Amniotic stem cell (primary cell): Measurements from ENCODE around the gene DMBT1.
"Not testable (repeated sequence)": the region's sequence is repeated elsewhere in the genome, so short reads cannot be mapped to it uniquely, and the experiment has no call there.

Experiments used
- DNase-seq: peaks from one replicate; lab custom pipeline; 2025; lab: John Stamatoyannopoulos, UW

Gene DMBT1

DNA sequence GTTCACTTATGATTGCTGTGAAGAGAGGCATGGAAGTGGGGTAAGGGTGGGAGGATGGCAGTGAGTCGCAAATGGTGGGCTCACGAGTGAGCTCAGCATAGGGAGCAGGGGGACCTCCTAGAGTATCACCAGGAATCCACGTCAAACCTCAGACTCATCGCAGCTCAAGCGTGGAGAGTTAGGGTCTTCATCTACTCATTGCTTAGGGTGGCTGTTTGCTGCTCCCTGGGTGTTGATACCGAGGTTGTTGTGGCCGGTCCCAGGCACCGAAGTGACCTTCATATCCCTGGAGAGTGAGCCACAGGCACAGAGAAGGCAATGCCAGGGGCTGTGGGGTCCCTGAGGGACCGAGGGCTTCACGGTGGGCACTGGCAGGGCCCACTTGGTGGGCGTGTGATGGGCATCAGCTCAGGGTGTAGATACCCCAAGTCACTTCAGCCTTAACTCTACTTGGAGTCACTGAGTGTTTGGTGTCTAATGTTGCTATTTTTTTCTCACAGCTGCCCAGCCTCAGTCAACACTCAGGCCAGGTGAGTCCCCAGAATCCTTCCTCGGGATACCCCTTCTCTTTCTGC, 16.8 kb downstream of the DMBT1 start:
- DNase-seq: no peak

DNA sequence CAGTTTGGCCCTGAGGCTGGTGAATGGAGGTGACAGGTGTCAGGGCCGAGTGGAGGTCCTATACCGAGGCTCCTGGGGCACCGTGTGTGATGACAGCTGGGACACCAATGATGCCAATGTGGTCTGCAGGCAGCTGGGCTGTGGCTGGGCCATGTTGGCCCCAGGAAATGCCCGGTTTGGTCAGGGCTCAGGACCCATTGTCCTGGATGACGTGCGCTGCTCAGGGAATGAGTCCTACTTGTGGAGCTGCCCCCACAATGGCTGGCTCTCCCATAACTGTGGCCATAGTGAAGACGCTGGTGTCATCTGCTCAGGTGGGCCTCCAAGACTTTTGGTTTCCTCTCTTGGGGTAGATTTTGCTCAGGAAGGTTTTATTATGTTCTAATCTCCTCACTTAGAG, 25.5 kb downstream of the DMBT1 start:
- not testable (repeated sequence) for DNase-seq

DNA sequence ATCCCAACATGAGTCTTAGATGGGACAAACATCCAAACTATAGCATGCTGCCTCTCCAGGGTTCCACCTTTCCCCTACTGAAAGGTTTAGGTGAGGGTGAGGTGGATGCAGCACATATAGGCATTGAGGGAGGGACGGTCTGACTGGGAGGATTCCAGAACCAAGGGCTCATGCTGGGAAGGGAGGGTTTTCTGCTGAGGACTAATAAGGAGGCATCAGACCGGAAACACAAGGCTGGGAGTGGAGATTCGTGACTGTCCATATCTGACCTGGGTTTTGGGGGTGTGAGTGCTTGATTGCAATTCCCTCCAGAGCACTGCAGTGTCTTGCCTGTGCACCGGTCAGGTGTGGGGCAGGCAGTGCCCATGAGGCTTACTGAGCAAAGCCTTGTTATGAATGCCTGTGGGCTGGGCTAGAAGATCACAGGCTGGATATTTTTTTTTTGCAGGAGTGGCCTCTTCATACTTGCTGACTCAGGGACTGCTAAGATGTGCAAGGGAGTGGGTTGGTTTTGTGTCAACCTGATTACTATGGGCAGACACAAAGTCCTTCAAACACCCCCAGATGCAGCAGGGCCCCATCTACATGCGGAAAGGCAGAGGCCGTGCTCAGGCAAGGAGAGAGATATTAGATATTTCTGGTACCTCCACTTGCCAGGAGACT, 26.7 kb downstream of the DMBT1 start:
- no peak for DNase-seq

DNA sequence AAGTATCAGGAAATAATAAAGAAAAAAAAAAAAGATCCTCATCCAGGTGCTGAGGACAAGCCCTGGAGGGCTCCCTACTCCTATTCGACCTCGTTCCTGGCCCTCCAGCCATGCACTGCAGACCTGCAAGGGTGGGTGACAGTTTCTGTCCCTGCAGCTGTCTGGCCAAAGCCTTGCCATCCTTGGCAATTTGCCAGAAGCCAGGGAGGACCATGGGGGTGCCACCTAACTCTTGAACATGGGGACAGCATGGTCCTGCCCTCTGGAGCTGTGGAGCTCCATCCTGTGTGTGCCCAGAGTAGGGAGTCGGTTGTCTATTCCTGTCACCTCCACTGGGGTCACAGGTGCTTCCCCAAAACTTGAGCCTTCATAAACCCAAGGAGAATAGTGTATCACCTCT, 27.8 kb downstream of the DMBT1 start:
- no peak for DNase-seq

DNA sequence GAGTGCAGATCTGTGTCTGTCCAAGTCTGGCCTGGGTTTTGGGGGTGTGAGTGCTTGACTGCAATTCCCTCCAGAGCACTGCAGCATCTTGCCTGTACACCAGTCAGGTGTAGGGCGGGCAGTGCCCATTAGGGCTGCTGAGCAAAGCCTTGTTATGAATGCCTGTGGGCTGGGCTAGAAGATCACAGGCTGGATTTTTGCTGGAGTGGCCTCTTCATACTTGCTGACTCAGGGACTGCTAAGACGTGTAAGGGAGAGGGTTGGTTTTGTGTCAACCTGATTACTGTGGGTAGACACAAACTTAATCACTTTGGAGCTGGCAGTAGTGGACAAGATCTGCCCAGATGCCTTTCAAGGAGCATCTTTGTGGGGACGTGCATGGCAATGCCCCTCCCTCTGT, 29.6 kb downstream of the DMBT1 start:
- no peak for DNase-seq

DNA sequence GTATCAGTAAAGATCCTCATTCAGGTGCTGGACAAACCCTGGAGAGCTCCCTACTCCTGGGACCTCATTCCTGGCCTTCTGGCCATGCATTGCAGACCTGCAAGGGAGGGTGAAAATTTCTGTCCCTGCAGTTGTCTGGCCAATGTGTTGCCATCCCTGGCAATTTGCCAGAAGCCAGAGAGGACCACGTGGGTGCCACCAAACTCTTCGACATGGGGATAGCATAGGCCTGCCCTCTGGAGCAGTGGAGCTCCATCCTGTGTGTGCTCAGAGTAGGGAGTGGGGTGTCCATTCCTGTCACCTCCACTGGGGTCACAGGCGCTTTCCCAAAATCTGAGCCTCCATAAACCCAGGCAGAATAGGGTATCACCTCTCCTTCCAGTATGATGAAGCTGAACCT, 31.2 kb downstream of the DMBT1 start:
- no peak for DNase-seq

DNA sequence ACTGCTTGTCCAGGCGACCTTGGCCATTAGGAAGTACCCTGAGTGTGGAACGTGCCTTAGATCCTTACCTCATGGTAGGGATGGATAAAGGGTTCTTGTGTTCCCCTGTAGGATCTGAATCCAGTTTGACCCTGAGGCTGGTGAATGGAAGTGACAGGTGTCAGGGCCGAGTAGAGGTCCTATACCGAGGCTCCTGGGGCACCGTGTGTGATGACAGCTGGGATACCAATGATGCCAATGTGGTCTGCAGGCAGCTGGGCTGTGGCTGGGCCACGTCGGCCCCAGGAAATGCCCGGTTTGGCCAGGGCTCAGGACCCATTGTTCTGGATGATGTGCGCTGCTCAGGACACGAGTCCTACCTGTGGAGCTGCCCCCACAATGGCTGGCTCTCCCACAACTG, 31.6 kb downstream of the DMBT1 start:
- DNase-seq: no peak

DNA sequence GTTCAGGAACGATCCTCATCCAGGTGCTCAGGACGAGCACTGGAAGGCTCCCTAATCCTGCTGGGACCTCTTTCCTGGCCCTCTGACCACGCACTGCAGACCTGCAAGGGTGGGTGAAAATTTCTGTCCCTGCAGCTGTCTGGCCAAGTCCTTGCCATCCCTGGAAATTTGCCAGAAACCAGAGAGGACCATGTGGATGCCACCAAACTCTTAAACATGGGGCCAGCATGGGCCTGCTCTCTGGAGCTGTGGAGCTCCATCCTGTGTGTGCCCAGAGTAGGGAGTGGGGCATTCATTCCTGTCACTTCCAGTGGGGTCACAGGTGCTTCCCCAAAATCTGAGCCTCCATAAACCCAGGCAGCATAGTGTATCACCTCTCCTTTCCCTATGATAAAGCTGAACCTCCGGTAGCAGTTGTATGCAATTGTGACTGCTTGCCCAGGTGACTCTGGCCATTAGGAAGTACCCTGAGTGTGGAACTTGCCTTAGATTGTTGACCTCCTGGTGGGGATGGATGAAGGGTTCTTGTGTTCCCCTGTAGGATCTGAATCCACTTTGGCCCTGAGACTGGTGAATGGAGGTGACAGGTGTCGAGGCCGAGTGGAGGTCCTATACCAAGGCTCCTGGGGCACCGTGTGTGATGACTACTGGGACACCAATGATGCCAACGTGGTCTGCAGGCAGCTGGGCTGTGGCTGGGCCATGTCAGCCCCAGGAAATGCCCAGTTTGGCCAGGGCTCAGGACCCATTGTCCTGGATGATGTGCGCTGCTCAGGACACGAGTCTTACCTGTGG, 57.1 kb downstream of the DMBT1 start:
- DNase-seq: no peak

DNA sequence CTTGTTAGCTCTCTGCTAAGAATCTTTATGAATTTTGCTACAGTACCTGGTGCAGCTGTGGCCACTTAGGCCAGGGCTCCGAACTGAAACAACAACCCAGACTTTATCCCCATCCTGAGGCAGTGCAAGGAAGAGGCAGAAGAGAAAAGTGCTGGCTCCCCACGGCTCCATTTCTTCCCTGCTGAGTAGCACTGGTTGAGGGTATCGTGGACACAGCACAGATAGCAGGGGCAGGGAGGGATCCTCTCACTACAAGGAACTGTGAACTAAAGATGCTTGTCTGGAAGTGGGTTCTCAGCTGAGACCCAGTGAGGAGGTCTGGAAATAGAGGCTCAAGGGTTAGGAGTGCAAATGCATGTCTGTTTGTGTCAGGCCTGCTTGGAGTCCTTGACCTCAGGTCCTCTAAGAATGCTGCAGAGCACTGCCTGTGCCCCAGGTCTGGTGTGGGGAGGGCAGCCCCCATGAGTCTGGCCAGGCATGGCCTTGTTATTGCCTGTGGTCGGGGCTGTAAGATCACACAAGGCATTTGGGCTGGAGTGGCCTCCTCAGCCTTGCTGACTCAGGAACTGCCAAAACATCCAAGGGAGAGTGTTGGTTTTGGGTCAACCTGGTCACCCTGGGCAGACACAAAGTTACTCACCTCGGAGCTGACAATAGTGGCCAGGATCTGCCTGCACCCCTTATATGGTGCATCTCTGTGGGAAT, 58.1 kb downstream of the DMBT1 start:
- no peak for DNase-seq

DNA sequence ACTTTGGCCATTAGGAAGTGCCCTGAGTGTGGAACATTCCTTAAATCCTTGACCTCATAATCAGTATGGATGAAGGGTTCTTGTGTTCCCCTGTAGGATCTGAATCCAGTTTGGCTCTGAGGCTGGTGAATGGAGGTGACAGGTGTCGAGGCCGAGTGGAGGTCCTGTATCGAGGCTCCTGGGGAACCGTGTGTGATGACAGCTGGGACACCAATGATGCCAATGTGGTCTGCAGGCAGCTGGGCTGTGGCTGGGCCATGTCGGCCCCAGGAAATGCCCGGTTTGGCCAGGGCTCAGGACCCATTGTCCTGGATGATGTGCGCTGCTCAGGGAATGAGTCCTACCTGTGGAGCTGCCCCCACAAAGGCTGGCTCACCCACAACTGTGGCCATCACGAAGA, 60.4 kb downstream of the DMBT1 start:
- DNase-seq: not testable (repeated sequence)

DNA sequence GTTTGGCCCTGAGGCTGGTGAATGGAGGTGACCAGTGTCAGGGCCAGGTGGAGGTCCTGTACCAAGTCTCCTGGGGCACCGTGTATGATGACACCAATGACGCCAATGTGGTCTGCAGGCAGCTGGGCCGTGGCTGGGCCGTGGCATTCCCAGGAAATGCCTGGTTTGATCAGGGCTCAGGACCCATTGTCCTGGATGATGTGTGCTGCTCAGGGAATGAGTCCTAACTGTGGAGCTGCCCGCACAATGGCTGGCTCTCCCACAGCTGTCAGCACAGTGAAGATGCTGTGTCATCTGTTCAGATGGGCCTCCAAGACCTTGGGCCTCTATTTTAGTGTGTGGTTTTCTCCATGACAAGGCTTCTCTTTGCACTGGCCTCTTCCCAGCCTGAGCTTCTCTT, 64.0 kb downstream of the DMBT1 start:
- no peak for DNase-seq

DNA sequence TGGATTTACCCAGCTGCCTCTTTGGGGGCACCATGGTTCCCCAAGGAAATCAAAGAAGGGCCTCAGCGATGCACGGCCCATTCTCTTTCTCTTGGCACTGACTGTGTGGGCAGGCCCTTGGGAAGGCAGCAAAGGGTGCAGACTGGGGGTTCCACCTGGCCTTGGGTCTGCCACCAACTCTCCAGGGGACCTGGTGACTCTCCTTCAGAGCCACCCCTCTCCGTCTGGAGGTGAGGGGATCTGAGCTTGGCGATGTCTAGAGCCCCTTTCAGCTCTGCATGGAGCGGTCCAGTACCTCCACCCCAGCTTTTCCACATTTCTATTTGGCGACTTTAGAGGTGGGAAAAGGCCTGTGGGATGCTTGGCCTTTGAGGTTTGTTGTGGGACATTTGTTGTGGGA, 70.0 kb downstream of the DMBT1 start:
- no peak for DNase-seq

DNA sequence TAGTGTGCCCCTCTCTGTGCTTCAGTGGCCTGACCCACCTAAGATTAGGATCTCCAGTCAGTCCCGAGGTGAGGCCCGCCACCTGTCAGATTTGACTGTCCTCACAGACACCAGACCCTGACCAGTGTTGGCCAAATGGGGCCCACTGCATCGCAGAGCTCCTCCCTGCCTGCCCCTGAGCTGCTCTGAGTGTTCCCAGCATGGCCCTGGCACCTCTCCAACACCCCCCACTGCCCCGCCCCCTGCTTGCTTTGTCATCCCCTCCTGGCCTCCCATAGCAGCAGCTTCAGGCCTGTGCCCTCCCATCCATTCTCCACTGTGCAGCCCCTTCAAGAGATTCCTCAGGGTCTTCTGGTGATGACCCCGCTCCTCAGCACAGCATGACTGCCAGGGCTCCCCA, 71.5 kb downstream of the DMBT1 start:
- no peak for DNase-seq

DNA sequence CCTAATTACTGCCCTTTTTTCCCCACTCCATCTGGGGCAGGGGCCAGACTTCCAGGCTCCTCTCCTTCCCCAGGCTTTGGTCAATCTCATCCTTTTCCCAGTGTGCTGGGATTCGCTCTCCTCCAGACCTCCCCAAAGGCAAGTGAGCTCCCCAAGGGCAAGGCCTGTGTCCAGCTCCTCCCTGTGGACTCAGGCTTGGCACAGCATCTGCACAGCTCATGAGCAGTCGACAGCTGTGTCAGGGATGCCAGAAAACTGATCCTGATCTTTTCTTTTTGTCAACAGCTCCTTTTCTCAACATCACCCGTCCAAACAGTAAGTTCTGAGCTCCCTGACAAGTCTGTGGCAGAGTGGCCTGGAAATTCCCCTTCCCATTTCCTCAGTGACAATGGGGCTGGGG, 72.0 kb downstream of the DMBT1 start:
- DNase-seq: no peak

DNA sequence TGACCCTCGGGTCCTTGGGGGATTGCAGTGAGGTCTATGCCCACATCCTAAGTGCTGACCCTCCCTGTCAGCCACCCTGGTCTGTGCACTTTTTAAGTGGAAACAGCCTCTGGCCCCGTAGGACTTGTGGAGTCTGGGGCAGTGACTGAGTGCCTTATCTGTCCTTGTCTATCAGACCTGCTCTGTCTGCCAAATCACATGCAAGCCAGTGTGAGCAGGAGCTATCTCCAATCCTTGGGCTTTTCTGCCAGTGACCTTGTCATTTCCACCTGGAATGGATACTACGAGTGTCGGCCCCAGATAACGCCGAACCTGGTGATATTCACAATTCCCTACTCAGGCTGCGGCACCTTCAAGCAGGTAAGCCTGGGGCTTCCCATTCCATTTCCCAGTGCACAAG, 76.4 kb downstream of the DMBT1 start:
- DNase-seq: no peak

DNA sequence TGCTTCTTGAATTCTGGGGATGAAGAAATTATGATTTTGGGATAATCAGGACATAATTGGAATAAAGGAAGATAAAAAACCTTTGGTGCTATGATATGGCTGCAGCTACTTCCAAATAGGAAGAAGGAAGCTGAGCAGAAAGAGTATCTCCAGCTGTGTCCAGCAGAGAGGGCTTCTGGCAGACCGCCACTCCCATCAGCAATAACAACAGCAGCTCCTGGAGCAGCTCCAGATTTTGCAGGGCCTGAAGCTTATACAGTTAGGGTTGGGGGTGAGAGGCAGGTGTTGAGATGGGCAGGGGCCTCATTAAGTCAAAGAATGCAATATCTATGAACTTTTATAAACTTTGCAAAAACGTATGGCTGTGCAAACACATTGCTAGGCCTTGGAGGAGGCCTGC, 76.8 kb downstream of the DMBT1 start:
- DNase-seq: no peak

DNA sequence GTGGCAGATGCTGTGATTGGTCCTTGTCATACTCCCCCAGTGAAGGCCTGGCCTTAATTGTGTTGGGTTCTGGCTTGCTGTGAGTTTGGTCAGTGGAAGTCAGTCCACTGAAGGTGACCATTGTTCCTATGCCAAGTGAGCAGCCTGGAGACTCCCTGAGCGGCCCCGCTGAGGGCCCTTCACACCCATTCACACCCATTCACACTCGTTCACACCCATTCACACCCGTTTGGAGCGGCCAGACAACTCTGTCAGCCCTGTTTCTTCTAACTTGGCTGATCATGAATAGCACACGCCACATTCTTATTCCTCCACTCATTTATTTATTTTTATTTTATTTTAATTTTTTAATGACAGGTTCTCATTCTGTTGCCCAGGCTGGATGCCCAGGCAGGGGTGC, 77.6 kb downstream of the DMBT1 start:
- DNase-seq: no peak

DNA sequence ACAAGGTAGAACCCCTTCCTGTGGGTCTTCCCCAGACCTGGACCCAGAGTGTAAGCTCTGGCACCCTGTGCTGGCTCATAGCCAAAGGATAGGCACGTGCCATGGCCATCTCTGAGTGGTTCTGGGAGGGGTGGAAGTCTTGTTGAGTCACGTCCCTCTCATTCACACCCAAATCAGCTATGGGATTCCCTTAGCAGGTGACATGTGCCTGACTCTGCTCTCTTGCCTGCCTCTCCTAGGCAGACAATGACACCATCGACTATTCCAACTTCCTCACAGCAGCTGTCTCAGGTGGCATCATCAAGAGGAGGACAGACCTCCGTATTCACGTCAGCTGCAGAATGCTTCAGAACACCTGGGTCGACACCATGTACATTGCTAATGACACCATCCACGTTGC, 79.2 kb downstream of the DMBT1 start:
- DNase-seq: no peak

DNA sequence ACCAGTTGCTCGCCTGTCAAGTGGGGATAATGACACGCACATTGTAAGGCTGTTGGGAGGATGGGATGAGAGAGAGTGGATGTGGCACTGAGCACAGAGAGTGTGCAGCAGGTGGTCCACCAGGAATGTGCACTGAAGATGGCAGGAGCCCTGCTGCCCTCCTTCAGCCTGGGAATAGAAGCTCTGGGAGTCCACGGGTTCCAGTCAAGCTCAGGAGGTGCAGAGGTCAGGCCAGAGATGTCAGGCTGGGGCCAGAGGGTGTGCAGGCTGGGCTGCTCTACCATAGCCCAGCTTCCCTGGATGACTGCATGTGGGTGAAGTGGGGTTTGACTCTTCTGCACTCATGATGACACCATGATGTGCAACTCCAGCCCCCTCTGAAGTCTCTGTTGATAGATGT, 80.4 kb downstream of the DMBT1 start:
- no peak for DNase-seq

DNA sequence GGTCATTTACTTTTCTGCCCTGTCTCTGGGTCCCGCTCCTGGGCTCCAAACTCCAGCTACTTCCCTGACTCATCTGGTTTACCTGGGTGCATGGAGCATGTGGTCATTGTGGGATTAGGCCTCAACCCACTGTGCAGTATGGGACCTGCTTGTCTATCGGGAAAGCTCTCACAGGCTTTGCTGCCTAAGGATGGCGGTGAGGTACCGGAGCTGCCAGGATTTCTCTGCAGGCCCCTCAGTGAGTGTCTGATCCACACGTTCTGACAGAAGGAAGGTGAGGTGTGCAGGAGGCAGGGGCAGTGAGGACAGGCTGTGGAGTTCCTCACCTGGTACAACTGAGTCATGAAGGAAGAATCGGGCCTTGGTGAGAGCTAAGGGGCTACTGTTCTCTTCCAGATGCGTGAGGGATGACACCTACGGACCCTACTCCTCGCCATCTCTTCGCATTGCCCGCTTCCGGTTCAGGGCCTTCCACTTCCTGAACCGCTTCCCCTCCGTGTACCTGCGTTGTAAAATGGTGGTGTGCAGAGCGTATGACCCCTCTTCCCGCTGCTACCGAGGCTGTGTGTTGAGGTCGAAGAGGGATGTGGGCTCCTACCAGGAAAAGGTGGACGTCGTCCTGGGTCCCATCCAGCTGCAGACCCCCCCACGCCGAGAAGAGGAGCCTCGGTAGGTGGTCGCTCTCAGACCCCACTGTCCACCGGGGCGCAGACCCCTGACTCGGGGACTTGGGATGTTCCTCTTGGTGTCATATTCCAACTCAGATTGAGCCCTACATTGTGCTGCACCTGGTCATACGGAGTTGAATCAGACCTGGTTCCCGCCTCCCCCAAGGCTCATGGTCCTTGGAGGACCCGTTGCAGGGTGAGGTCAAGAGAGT, 82.4 kb downstream of the DMBT1 start:
- no peak for DNase-seq

DNA sequence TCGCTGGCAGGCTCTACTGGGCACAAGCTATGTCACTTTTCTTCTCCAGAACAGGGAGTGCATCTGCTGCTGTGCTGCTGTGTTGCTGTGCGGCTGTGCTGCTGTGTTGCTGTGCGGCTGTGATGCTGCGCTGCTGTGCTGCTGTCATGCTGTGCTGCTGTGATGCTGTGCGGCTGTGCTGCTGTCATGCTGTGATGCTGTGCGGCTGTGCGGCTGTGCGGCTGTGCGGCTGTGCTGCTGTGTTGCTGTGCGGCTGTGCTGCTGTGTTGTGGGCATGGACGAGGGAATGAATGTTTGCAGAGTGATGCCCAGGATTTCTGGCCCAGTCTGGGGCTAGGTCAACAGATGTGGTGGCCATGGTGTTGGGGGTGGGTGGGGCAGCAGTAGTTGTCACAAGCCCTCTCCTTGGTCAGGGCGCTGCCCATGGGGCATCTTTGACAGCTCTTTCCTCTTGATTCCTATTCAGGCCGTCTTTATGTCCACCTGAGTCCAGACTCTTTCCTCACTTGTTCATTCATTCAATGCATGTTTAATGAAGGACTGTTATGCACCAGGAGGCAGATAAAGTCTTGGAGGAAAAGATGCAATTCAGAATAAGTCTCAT, 83.5 kb downstream of the DMBT1 start:
- no peak for DNase-seq
